Fibroblast of peridontal ligament (primary cell): ENCODE data around the gene PCSK5.
"Not testable (repeated sequence)": the region's sequence is repeated elsewhere in the genome, so short reads cannot be mapped to it uniquely, and the experiment has no call there.

Experiments used
- DNase-seq: peaks from one replicate; pipeline ENCODE4 v3.0.0-alpha.2; 2010; ENCODE audit errors: extremely low read depth

PCSK5 gene

GRCh38 chr9:76355886-76356285, 465.4 kb downstream of the PCSK5 start:
- no peak for DNase-seq

GRCh38 chr9:76357555-76357954, 467.1 kb downstream of the PCSK5 start:
- no peak for DNase-seq

GRCh38 chr9:76358628-76359280, 468.3 kb downstream of the PCSK5 start:
- no peak for DNase-seq

DNA sequence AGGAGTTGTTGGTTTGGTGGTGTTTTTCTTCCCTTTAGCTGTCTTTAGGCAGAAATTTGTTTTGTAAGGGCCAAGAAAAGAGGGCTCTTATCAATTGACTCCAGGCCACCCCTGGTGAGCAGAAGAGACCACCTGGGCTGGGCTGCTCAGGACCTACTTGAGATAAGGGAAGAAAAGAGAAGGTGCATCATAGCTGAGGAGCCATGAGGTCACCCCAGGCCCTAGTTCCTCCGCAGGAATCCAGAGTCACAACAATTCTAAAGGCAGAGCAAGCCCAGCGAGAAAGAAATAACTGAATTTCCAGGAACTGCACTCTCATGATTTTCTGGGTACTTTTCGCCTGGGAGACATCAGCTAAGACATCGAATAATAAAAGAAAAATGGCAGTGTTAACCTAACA, 468.9 kb downstream of the PCSK5 start:
- no peak for DNase-seq

DNA sequence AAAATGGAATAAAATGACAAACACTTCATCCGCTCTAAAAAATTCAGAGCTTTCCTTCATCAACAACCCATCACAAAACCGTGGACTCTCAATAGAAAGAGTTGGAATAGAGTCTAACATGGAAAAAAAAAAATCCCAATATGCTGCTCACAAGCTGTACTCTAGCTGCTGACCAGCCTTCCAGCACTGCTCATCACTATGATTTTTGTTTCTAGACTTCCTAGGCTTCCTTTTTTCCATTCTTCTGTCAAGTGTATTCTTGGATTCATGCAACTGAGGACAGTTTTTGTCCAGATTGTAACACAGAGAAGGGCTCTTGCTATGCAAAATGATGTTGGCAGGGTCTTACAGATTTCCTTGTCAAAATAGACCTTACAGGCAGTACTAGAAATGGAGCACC, 469.3 kb downstream of the PCSK5 start:
- no peak for DNase-seq

DNA sequence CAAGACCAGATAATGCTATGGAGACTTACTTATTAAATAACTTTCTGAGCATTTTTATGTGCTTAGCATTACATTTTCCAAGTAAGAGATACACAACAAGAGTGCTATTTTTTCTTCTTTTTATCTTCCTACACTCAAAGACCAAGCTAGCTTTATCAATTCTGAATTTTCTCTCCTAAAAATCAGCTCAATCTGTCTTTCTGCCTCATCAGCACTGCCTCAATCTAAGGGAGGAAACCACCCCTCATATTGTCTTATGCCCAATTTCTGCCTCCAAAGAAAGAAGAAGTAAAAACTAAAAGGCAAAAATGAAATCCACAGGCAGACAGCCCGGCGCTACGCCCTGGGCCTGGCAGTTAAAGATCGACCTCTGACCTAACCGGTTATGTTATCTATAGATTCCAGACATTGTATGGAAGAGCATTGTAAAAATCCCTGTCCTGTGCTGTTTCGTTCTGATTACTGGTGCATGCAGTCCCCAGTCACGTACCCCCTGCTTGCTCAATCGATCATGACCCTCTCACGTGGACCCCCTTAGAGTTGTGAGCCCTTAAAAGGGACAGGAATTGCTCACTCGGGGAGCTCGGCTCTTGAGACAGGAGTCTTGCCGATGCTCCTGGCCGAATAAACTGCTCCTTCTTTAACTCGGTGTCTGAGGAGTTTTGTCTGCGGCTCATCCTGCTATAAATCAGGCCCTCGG, 472.0 kb downstream of the PCSK5 start:
- DNase-seq: not testable (repeated sequence)

- DNase-seq: no peak
Measured at GRCh38 chr9:76363032-76363395, 472.5 kb downstream of the PCSK5 start.

- DNase-seq: peak; percentile 21
Measured at GRCh38 chr9:76365028-76365427, 474.6 kb downstream of the PCSK5 start.

DNA sequence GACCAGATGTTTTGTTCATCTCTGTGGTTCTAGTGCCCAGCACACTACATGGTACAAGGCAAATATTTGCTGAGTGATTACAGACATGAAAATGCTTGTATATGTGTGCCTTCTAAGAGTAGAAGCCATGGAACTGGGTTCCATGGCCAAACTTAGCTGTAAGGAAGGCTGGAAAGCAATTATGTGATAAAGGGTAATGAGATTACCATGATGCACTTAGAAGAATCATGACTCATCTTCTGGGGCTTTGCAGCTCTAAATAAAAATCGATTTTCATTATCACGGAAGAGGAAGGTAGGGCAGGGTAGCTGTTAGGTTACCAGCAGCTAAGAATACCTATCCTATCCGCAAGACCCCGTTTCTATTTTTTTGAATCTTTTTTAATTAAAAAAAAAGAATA, 475.8 kb downstream of the PCSK5 start:
- no peak for DNase-seq

DNA sequence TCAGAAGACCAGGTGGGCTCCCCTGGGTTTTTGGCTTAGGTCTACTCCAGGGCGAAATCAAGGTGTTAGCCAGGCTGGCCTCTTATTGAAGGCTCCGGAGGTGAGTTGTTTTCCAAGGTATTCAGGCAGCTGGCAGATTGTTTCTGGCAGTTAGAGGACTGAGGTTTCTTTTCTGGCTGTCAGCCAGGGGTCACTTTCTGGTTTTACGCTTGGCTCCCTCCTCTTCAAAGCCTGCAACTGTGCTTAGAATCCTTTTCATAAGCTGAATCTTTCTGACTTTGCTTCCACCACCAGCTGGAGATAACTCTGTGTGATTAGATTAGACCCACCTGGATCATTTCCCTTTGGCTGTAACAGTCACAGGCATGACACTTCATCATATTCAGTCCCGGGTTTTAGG, 479.1 kb downstream of the PCSK5 start:
- DNase-seq: peak; percentile 15

DNA sequence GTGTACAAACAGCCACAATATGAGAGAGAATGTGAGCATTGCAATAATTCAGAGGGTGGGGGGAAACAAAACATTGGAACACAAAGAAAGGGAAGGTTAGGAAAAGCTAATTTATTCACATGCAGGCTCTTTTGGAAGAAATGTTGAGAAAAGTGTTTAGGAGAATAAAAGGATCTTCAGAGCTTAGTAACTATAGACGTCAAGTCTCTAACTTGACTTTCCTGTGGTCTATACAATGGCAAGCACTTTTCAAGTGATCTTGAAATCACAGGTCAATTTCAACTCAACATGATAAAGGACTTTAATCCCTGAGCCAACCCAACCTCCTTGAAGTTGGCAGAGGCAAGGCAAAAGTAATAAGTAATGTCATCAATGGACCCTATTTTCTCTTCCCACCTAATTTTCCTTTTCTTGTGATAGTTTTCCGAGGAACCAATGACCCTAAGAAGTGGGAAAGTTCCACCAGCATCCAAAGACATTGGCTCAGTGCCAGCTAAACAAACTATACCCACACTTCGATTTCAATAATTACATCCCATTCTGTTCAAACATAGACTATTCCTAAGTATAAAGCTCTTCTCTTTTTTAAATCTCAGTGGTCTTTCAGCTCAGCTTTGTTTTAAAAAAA, 480.0 kb downstream of the PCSK5 start:
- no peak for DNase-seq

GRCh38 chr9:76371901-76372300, 481.4 kb downstream of the PCSK5 start:
- peak; percentile 74 for DNase-seq

DNA sequence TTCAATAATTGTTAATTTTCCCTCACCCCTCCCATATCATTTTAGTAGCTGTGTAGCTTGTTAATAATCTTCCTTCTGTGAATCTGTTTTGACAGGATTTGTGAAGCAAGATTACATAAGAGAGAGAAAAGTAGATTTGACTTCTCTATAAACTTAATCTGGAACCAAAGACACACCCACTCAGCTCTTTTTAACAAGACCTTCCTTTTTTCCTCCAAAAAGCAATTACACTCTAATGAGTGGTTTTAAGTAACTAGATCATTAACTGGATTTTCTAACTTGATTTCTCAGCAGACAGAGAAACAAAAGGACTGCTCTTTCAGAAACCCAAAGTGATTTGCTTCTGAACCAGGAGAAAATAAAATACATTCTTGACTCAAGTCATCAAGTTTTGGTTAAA, 481.9 kb downstream of the PCSK5 start:
- DNase-seq: peak; percentile 12

GRCh38 chr9:76373173-76373783, 482.8 kb downstream of the PCSK5 start:
- peak; percentile 72 for DNase-seq

DNA sequence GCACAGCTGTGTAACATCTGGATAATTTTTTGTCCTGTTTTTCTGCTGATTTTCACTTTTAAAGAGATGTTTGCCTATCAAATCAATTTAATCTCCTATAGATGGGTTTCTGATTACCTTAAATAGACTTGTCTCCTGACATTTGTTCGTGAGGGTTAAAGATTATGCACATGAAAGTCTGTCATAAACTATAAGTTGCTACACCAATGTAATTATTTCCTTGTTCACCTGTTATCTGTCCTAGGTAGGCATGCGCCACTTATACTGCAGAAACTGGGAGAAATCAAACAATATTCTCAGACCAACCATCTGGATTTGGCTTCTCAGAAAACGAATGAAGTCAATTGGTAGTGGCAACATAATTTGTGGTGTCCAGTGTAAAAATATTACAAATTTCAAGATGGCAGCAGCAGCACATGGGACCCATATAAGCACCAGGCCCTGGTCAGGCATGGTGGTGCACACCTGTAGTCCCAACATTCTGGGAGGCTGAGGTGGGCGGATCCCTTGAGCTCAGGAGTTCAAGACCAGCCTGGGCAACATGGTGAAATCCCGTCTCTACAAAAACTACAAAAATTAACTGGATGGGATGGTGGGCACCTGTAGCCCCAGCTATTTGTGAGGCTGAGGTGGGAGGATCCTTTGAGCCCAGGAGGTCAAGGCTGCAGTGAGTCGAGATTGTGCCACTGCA, 483.5 kb downstream of the PCSK5 start:
- DNase-seq: no peak

GRCh38 chr9:76374783-76375559, 484.5 kb downstream of the PCSK5 start:
- peak; percentile 83 for DNase-seq

DNA sequence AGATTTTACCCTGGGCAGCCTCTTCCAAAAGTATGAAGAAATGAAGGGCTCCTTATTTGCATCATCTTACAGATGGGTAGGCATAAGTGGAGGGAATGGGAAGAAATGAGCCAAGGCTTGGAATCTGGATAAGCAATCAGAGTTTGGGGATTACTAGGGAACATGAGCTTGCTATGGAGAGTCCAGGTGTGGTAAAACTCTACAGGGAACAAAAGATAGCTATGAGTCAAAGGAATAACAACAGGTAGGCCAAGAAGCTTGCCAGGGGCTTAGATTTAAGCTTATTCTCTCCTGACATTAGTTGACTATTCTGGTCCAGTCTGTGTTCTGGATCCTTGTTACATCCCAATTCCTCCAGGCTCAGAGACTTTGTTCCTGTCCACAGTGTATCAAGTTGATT, 487.3 kb downstream of the PCSK5 start:
- no peak for DNase-seq

DNA sequence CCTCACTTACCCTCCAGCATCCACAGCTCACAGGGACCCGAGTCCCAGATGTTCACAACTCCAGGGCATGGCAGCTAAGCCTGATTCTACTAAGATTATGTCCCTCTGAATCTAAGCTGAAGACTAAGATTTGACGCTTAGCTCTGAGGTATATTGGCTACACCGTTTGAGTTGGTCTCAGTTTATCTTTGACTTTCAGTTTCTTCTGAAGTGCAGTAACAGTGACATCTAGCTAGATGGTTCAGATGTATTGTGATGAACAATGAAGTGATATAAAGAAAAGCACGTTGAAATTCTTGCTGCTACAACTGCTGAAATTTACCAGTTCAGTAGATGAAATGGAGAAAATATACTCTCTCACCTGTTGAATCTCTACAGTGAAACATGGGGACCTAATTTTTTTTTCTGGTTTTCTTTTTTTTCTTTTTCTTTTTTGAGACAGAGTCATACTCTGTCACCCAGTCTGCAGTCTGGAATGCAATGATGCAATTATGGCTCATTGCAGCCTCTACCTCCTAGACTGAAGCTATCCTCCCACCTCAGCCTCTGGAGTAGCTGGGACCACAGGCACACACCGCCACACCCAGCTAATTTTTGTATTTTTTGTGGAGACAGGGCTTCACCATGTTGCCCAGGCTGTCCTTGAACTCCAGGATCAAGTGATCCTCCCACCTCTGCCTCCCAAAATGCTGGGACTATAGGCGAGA, 488.0 kb downstream of the PCSK5 start:
- DNase-seq: no peak

GRCh38 chr9:76379494-76379893, 489.0 kb downstream of the PCSK5 start:
- DNase-seq: no peak

GRCh38 chr9:76390656-76391055, 500.2 kb downstream of the PCSK5 start:
- no peak for DNase-seq
